NT2/D1 (cell line): ENCODE results near the gene POLN.

Experiments
- SUZ12 ChIP-seq: IDR thresholded peaks from 2 replicates; pipeline ENCODE4 v1.6.1; 2011; ENCODE audit not compliant: insufficient read length, insufficient read depth; ENCODE audit errors: extremely low read depth
- YY1 ChIP-seq: IDR thresholded peaks from 2 replicates; pipeline ENCODE4 v1.6.1; 2011; ENCODE audit not compliant: insufficient read length, insufficient read depth
- ZNF274 ChIP-seq: IDR thresholded peaks from 2 replicates; pipeline ENCODE4 v1.6.1; 2011; ENCODE audit warnings: mild to moderate bottlenecking, low read depth, low read length

DNA sequence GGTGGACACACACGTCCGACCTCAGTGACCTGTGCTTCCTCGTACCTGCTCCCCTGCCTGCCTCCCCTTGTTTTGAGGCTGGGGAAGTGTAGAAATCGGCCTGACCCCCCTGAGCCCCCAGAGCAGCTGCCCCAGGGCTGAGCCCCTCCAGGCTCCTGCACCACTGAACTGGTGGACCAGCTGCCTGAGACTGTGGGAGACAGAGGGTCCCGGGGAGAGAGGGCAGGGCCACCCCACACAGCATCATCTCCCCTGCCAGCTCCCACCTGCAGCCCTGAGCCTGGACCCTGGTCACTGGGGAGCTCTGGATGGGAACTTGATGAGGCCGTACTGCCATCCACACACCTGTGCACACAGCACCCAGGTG, 197.8 kb downstream of the POLN start:
- TF ChIP-seq ZNF274, result no peak
- no peak for TF ChIP-seq YY1
- TF ChIP-seq SUZ12, result no peak
